WTC11 (cell line): ENCODE results near the gene RUFY2. TPM values are rescaled to one million over a fixed set of nuclear protein-coding genes. Genes with fewer than 3 reads are reported as not detected.

Experiments
- ATAC-seq: fragments of 200-7000 bp; cut with Tn5 transposase; 2 replicates; pipeline ENCODE4 v1.10.0; 2021; ENCODE audit warnings: mild to moderate bottlenecking, moderate library complexity
- CTCF ChIA-PET: fragments of 300-600 bp; sonication (Branson Sonifier 250); formaldehyde crosslinking; loops from one replicate; lab custom pipeline; 2021; ENCODE audit warnings: antibody characterized with exemption; lab: Charles Lee
- POLR2A ChIA-PET: fragments of 350-600 bp; sonication (Branson Sonifier 250); formaldehyde crosslinking; loops from one replicate; lab custom pipeline; 2021; ENCODE audit warnings: antibody characterized with exemption; lab: Charles Lee
- DNase-seq: peaks from one replicate; pipeline ENCODE4 v3.0.0; 2021; ENCODE audit warnings: low spot score
- H3K27ac Mint-ChIP-seq: 2 replicates; pipeline ENCODE4 v1.8.0; 2021; ENCODE audit warnings: mixed read lengths
- H3K27me3 Mint-ChIP-seq: 2 replicates; pipeline ENCODE4 v1.8.0; 2021; ENCODE audit warnings: low read depth, mild to moderate bottlenecking, moderate library complexity, mixed read lengths
- H3K36me3 Mint-ChIP-seq: 2 replicates; pipeline ENCODE4 v1.8.0; 2021; ENCODE audit warnings: mixed read lengths
- H3K4me1 Mint-ChIP-seq: 2 replicates; pipeline ENCODE4 v1.8.0; 2022; ENCODE audit warnings: mixed read lengths
- H3K4me3 Mint-ChIP-seq: 2 replicates; pipeline ENCODE4 v1.8.0; 2021; ENCODE audit warnings: mild to moderate bottlenecking, moderate library complexity, mixed read lengths
- H3K9me3 Mint-ChIP-seq: 2 replicates; pipeline ENCODE4 v1.8.0; 2021; ENCODE audit warnings: mixed read lengths
- AR ChIP-seq: fragments of 250-450 bp; sonication (Bioruptor Pico); IDR thresholded peaks from 2 replicates; pipeline ENCODE4 v1.9.0; 2021; ENCODE audit warnings: mild to moderate bottlenecking
- ATF2 ChIP-seq: sonication (generic); formaldehyde crosslinking; IDR thresholded peaks from 2 replicates; pipeline ENCODE4 v1.8.1; 2022; ENCODE audit warnings: low read depth, missing genetic modification reagents, borderline replicate concordance
- CREB1 ChIP-seq: sonication (generic); formaldehyde crosslinking; IDR thresholded peaks from 2 replicates; pipeline ENCODE4 v1.8.0; 2023; ENCODE audit warnings: mild to moderate bottlenecking, missing genetic modification reagents
- ELF4 ChIP-seq: sonication (generic); formaldehyde crosslinking; IDR thresholded peaks from 2 replicates; pipeline ENCODE4 v1.8.1; 2022; ENCODE audit warnings: low read depth, mild to moderate bottlenecking, moderate library complexity, missing genetic modification reagents
- EMX1 ChIP-seq: fragments of 250-450 bp; sonication (Bioruptor Pico); IDR thresholded peaks from 2 replicates; pipeline ENCODE4 v1.8.0; 2021; ENCODE audit warnings: mild to moderate bottlenecking
- FOXJ3 ChIP-seq: sonication (generic); formaldehyde crosslinking; IDR thresholded peaks from 2 replicates; pipeline ENCODE4 v1.9.0; 2021; ENCODE audit warnings: missing genetic modification reagents, mild to moderate bottlenecking, borderline replicate concordance
- FOXP4 ChIP-seq: sonication (generic); formaldehyde crosslinking; IDR thresholded peaks from 2 replicates; pipeline ENCODE4 v1.8.0; 2022; ENCODE audit warnings: mild to moderate bottlenecking, missing genetic modification reagents
- GTF2I ChIP-seq: fragments of 250-450 bp; sonication (Bioruptor Pico); conservative IDR thresholded peaks from 2 replicates; pipeline ENCODE4 v1.4.0; 2021; ENCODE audit warnings: mild to moderate bottlenecking
- JAZF1 ChIP-seq: fragments of 250-450 bp; sonication (Bioruptor Pico); IDR thresholded peaks from 2 replicates; pipeline ENCODE4 v1.9.0; 2021; ENCODE audit warnings: moderate library complexity, mild to moderate bottlenecking, inconsistent platforms
- JUN ChIP-seq: sonication (generic); formaldehyde crosslinking; IDR thresholded peaks from 2 replicates; pipeline ENCODE4 v1.8.0; 2023; ENCODE audit warnings: mild to moderate bottlenecking, missing genetic modification reagents
- MXD4 ChIP-seq: fragments of 250-450 bp; sonication (Bioruptor Pico); IDR thresholded peaks from 2 replicates; pipeline ENCODE4 v1.8.0; 2021; ENCODE audit warnings: mild to moderate bottlenecking, moderate library complexity, borderline replicate concordance
- NFYB ChIP-seq: sonication (generic); formaldehyde crosslinking; conservative IDR thresholded peaks from 2 replicates; pipeline ENCODE4 v1.8.0; 2022; ENCODE audit warnings: low read depth, missing genetic modification reagents
- NR3C1 ChIP-seq: sonication (generic); formaldehyde crosslinking; conservative IDR thresholded peaks from 2 replicates; pipeline ENCODE4 v1.8.1; 2023; ENCODE audit warnings: low read depth, mild to moderate bottlenecking, missing genetic modification reagents
- OVOL2 ChIP-seq: fragments of 250-450 bp; sonication (Bioruptor Pico); IDR thresholded peaks from 2 replicates; pipeline ENCODE4 v1.9.0; 2021; ENCODE audit warnings: mild to moderate bottlenecking, borderline replicate concordance
- PREB ChIP-seq: sonication (generic); formaldehyde crosslinking; IDR thresholded peaks from 2 replicates; pipeline ENCODE4 v1.8.1; 2022; ENCODE audit warnings: mild to moderate bottlenecking, missing genetic modification reagents, moderate library complexity, borderline replicate concordance
- RELA ChIP-seq: sonication (generic); formaldehyde crosslinking; IDR thresholded peaks from 2 replicates; pipeline ENCODE4 v1.8.1; 2022; ENCODE audit warnings: missing genetic modification reagents, mild to moderate bottlenecking, borderline replicate concordance
- SMAD4 ChIP-seq: sonication (generic); formaldehyde crosslinking; IDR thresholded peaks from 2 replicates; pipeline ENCODE4 v1.8.0; 2022; ENCODE audit warnings: mild to moderate bottlenecking, missing genetic modification reagents
- SOX15 ChIP-seq: fragments of 250-450 bp; sonication (Bioruptor Pico); IDR thresholded peaks from 2 replicates; pipeline ENCODE4 v1.9.0; 2021; ENCODE audit warnings: mild to moderate bottlenecking
- TCF7 ChIP-seq: sonication (generic); formaldehyde crosslinking; IDR thresholded peaks from 2 replicates; pipeline ENCODE4 v1.8.0; 2022; ENCODE audit warnings: mild to moderate bottlenecking, low read depth, missing genetic modification reagents, moderate library complexity
- TEAD4 ChIP-seq: sonication (generic); formaldehyde crosslinking; IDR thresholded peaks from 2 replicates; pipeline ENCODE4 v1.8.0; 2022; ENCODE audit warnings: mild to moderate bottlenecking, missing genetic modification reagents
- USF1 ChIP-seq: sonication (generic); formaldehyde crosslinking; IDR thresholded peaks from 2 replicates; pipeline ENCODE4 v1.8.0; 2022; ENCODE audit warnings: mild to moderate bottlenecking, missing genetic modification reagents
- ZMAT4 ChIP-seq: fragments of 250-450 bp; sonication (Bioruptor Pico); IDR thresholded peaks from 2 replicates; pipeline ENCODE4 v1.9.0; 2021; ENCODE audit warnings: mild to moderate bottlenecking
- ZNF121 ChIP-seq: sonication (generic); formaldehyde crosslinking; IDR thresholded peaks from 2 replicates; pipeline ENCODE4 v1.8.0; 2023; ENCODE audit warnings: missing genetic modification reagents
- ZNF138 ChIP-seq: sonication (generic); formaldehyde crosslinking; conservative IDR thresholded peaks from 2 replicates; pipeline ENCODE4 v1.8.1; 2022; ENCODE audit warnings: mild to moderate bottlenecking, moderate library complexity, missing genetic modification reagents
- ZNF219 ChIP-seq: sonication (generic); formaldehyde crosslinking; IDR thresholded peaks from 2 replicates; pipeline ENCODE4 v1.8.0; 2023; ENCODE audit warnings: missing genetic modification reagents, mild to moderate bottlenecking, borderline replicate concordance
- ZNF232 ChIP-seq: sonication (generic); formaldehyde crosslinking; IDR thresholded peaks from 2 replicates; pipeline ENCODE4 v1.8.0; 2022; ENCODE audit warnings: mild to moderate bottlenecking, missing genetic modification reagents
- ZNF281 ChIP-seq: sonication (generic); formaldehyde crosslinking; IDR thresholded peaks from 2 replicates; pipeline ENCODE4 v1.8.0; 2023; ENCODE audit warnings: mild to moderate bottlenecking, missing genetic modification reagents
- total RNA-seq: library from RNA; stranded (reverse); gene quantifications from 3 replicates; pipeline ENCODE4 v1.2.3, GENCODE V29; 2021

The RUFY2 gene
- total RNA-seq, 1 experiment from 2014 or later = 10.3 TPM

- TF ChIP-seq ATF2 (CRISPR knock-in tag) = no peak
- TF ChIP-seq SMAD4 = no peak
- TF ChIP-seq ZNF232 (CRISPR knock-in tag) = no peak
- no peak for TF ChIP-seq ZMAT4 (CRISPR knock-in tag)
- TF ChIP-seq NFYB (CRISPR knock-in tag) = no peak
- TF ChIP-seq FOXP4 (CRISPR knock-in tag) = no peak
- TF ChIP-seq TEAD4 = no peak
- no peak for TF ChIP-seq SOX15
- TF ChIP-seq ELF4 = no peak
- TF ChIP-seq NR3C1 = no peak
- no peak for TF ChIP-seq OVOL2 (CRISPR knock-in tag)
- no peak for TF ChIP-seq FOXJ3 (CRISPR knock-in tag)
- TF ChIP-seq, all 79 proteins: peak for 0
These were observed 3.4 kb downstream of the RUFY2 start (continued) for GRCh38 chr10:68403701-68404100.

GRCh38 chr10:68402276-68402675, 4.8 kb downstream of the RUFY2 start:
- peaks cover 7% of the 10 kb centered on the region for H3K36me3 Mint-ChIP-seq
- ChIA-PET POLR2A (no interaction called here), CTCF (interaction anchor here (1.4 kb wide), 1 partner anchor 54 kb away, joined by 5 read pairs; no protein-coding TSS in a partner anchor)
- no peak overlapping the region for H3K27ac Mint-ChIP-seq
- H3K4me1 Mint-ChIP-seq = peaks cover 16% of the 10 kb centered on the region
- DNase-seq (no peak), ATAC-seq (no peak)
- H3K27me3 Mint-ChIP-seq = no peaks in the 10 kb centered on the region; the same call in 1 of the 2 replicates
- H3K9me3 Mint-ChIP-seq = no peaks in the 10 kb centered on the region
- no peak overlapping the region for H3K4me3 Mint-ChIP-seq
- TF ChIP-seq ZMAT4 (CRISPR knock-in tag) (no peak), JUN (CRISPR knock-in tag) (no peak), ZNF138 (CRISPR knock-in tag) (no peak), CREB1 (CRISPR knock-in tag) (no peak), JAZF1 (no peak), AR (no peak), USF1 (CRISPR knock-in tag) (no peak), PREB (CRISPR knock-in tag) (no peak), EMX1 (CRISPR knock-in tag) (no peak), ZNF219 (CRISPR knock-in tag) (no peak), ELF4 (no peak), SMAD4 (no peak), MXD4 (CRISPR knock-in tag) (no peak), NR3C1 (no peak), TCF7 (no peak), ZNF281 (CRISPR knock-in tag) (no peak), GTF2I (no peak), RELA (CRISPR knock-in tag) (no peak), ZNF121 (CRISPR knock-in tag) (no peak)
